Measurements from ENCODE around the gene IL1RAPL2. TPM values are rescaled to one million over a fixed set of nuclear protein-coding genes. Genes with fewer than 3 reads are reported as not detected.

IL1RAPL2 gene
- polyA plus RNA-seq, 3 donors, result not detected

DNA sequence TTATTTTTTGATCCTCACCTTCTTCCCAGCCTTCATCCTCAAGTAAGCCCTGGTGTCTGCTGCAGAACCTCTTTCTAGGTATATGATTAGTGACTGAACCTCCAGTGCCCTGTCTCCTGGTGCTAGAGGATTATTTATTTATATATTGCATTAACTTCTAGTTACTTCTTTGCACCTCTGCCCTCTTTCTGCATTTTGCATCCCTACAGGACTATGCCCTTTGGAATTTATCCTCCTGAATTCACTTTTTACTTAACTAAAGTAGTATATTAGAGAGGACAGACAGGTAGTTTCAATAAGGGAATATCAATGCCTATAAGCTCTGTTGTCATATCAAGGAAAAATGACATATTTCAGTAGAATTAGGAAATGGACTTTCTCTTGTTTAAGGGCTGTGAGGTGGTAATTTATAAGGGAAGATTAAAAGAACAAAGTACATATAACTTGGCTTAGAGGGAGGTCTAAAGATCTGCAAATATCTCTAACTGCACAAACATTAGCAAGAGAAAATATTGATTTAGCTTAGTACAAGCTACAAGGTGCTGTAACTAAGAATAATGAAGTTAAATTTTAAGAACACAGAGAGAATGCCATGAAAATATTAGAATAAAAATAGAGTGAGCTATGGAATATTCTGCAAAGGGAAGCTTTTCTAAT is 472.8 kb downstream of the IL1RAPL2 start:
- Histone ChIP-seq H3K79me2 (ENCODE audit: insufficient read depth, low read length) (no peaks in the 10 kb centered on the region), H3K27me3 (ENCODE audit: control insufficient read depth in 2 of 2, insufficient read depth in 2 of 2, low read length in 2 of 2) (no peaks in the 10 kb centered on the region), H3K4me3 (replicated peaks in 1 of 3; ENCODE audit: low read depth in 2 of 3, low read length in 3 of 3) (no peak overlapping the region), H4K20me1 (ENCODE audit: insufficient read depth, low read length) (no peaks in the 10 kb centered on the region), H3K9ac (ENCODE audit: insufficient read depth, low read length, poor library complexity, severe bottlenecking) (no peak overlapping the region), H3K4me1 (ENCODE audit: control insufficient read depth in 1 of 2, insufficient read depth in 2 of 2, low read length in 2 of 2) (no peaks in the 10 kb centered on the region), H3K4me2 (replicated peaks; ENCODE audit: extremely low read depth, low read length, poor library complexity, severe bottlenecking) (no peak overlapping the region), H3K36me3 (replicated peaks in 1 of 2; ENCODE audit: control insufficient read depth in 1 of 2, insufficient read depth in 2 of 2, low read length in 2 of 2) (no peaks in the 10 kb centered on the region), H3K9me3 (replicated peaks in 1 of 2; ENCODE audit: control insufficient read depth in 1 of 2, insufficient read depth in 1 of 2, low read length in 2 of 2) (peaks cover 0 to 3% of the 10 kb centered on the region in 2 donors), H2AFZ (ENCODE audit: insufficient read depth, low read depth, low read length, poor library complexity, severe bottlenecking) (no peak overlapping the region), H3K27ac (ENCODE audit: low read depth in 1 of 2, low read length in 2 of 2) (no peak overlapping the region)
- intact Hi-C loops (cut with micrococcal nuclease), result no loop called here
- peaks cover 0 to 13% (median 2%) of the 10 kb centered on the region in 7 donors for H3K9me3 Mint-ChIP-seq
- H3K4me1 Mint-ChIP-seq, result no peaks in the 10 kb centered on the region
- peaks cover 0 to 1% (median 0%) of the 10 kb centered on the region in 3 donors for H3K27me3 Mint-ChIP-seq (ENCODE audit: low read depth in 3 of 3)
- no peak overlapping the region for H3K27ac Mint-ChIP-seq
- H3K4me3 Mint-ChIP-seq, result no peak overlapping the region
- TF ChIP-seq, protein P1, sequence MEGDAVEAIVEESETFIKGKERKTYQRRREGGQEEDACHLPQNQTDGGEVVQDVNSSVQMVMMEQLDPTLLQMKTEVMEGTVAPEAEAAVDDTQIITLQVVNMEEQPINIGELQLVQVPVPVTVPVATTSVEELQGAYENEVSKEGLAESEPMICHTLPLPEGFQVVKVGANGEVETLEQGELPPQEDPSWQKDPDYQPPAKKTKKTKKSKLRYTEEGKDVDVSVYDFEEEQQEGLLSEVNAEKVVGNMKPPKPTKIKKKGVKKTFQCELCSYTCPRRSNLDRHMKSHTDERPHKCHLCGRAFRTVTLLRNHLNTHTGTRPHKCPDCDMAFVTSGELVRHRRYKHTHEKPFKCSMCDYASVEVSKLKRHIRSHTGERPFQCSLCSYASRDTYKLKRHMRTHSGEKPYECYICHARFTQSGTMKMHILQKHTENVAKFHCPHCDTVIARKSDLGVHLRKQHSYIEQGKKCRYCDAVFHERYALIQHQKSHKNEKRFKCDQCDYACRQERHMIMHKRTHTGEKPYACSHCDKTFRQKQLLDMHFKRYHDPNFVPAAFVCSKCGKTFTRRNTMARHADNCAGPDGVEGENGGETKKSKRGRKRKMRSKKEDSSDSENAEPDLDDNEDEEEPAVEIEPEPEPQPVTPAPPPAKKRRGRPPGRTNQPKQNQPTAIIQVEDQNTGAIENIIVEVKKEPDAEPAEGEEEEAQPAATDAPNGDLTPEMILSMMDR (IDR thresholded peaks at IDR 0.05), result no peak
- no peak for DNase-seq
- no peaks in the 10 kb centered on the region for H3K36me3 Mint-ChIP-seq

DNA sequence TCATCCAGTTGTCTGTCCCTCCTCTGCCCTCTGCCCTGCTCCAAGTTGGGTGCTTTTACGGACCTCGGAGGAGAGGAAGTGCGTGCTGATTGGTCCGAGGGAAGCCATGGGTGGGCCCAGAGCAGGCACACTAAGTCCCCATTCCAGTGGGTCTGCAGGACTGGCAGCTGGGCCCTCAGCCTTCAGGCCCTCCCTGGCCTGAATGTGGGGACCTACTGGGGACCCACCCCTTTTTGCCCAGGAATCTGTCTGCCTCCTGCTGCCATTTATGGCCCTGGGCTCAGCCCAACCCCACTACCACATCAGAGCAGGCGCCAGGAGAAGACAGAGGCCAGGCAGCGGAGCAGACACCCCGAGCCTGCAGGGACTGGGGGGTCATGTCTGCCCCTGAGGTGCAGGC is 484.9 kb downstream of the IL1RAPL2 start:
- Histone ChIP-seq H3K4me3 (replicated peaks in 1 of 3; ENCODE audit: low read depth in 2 of 3, low read length in 3 of 3) (no peak overlapping the region), H3K27me3 (ENCODE audit: control insufficient read depth in 2 of 2, insufficient read depth in 2 of 2, low read length in 2 of 2) (no peaks in the 10 kb centered on the region), H3K4me2 (replicated peaks; ENCODE audit: extremely low read depth, low read length, poor library complexity, severe bottlenecking) (no peak overlapping the region), H4K20me1 (ENCODE audit: insufficient read depth, low read length) (no peaks in the 10 kb centered on the region), H3K36me3 (replicated peaks in 1 of 2; ENCODE audit: control insufficient read depth in 1 of 2, insufficient read depth in 2 of 2, low read length in 2 of 2) (no peaks in the 10 kb centered on the region), H3K9me3 (replicated peaks in 1 of 2; ENCODE audit: control insufficient read depth in 1 of 2, insufficient read depth in 1 of 2, low read length in 2 of 2) (peaks cover 0 to 11% of the 10 kb centered on the region in 2 donors), H3K9ac (ENCODE audit: insufficient read depth, low read length, poor library complexity, severe bottlenecking) (no peak overlapping the region), H3K79me2 (ENCODE audit: insufficient read depth, low read length) (no peaks in the 10 kb centered on the region), H3K4me1 (ENCODE audit: control insufficient read depth in 1 of 2, insufficient read depth in 2 of 2, low read length in 2 of 2) (no peaks in the 10 kb centered on the region), H3K27ac (ENCODE audit: low read depth in 1 of 2, low read length in 2 of 2) (no peak overlapping the region), H2AFZ (ENCODE audit: insufficient read depth, low read depth, low read length, poor library complexity, severe bottlenecking) (no peak overlapping the region)
- no peak overlapping the region for H3K27ac Mint-ChIP-seq
- peaks cover 0 to 2% (median 0%) of the 10 kb centered on the region in 3 donors for H3K27me3 Mint-ChIP-seq (ENCODE audit: low read depth in 3 of 3)
- TF ChIP-seq, protein P1 (IDR thresholded peaks at IDR 0.05), result no peak
- no peaks in the 10 kb centered on the region for H3K4me1 Mint-ChIP-seq
- H3K36me3 Mint-ChIP-seq, result no peaks in the 10 kb centered on the region
- WGBS (ENCODE audit: insufficient coverage), result 83% methylated on average over 6 of the region's 7 CpGs
- intact Hi-C loops (cut with micrococcal nuclease), result no loop called here
- no peak for DNase-seq
- H3K4me3 Mint-ChIP-seq, result no peak overlapping the region
- peaks cover 0 to 16% (median 0%) of the 10 kb centered on the region in 7 donors for H3K9me3 Mint-ChIP-seq
